T1000 (cell line): ENCODE data around the gene TIFAB.
"Not testable (repeated sequence)": the region's sequence is repeated elsewhere in the genome, so short reads cannot be mapped to it uniquely, and the experiment has no call there.

Source experiments
- DNase-seq: peaks from one replicate; lab custom pipeline; 2025; ENCODE audit warnings: mixed read lengths; lab: John Stamatoyannopoulos, UW

TIFAB gene, protein sequence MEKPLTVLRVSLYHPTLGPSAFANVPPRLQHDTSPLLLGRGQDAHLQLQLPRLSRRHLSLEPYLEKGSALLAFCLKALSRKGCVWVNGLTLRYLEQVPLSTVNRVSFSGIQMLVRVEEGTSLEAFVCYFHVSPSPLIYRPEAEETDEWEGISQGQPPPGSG

DNA sequence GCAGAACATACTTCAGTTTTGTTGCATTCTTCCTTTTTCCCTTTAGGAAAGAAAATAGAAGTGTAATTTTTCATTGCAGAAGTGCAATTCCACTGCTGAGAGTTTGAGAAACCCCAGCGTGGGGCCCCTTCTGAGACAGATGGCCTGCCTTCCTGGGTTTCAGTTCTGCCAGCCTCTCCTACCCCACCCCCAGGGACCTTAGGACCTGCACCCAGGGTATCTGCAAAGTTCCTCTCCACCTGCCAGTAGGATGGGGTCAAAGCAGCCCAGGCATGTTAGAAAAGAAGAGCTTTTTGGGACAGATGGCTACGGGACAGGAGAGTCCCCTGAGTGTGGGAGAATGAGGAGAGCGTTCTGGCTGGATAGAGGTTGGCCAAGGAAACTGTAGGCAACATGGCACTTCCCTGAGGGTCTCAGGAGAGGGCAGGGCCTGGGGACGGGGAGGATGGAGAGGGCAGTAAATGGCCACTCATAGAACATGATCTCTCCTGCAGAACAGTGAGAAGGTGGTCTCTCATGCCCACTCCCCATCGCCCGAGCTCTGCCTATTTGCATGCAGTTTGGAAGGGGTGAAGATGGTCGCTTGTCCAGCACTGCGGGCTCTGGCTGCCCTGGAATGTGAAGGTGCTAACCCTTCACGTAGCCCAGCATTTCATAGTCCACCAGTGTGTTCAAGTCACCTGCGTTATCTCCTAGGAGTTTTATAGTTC, at the start of gene TIFAB:
Gene TIFAB (minus strand): TSS at position 31 of the 710 bp plus-strand sequence. CDS start 2,412 bp downstream, outside the sequence.
- no peak for DNase-seq

DNA sequence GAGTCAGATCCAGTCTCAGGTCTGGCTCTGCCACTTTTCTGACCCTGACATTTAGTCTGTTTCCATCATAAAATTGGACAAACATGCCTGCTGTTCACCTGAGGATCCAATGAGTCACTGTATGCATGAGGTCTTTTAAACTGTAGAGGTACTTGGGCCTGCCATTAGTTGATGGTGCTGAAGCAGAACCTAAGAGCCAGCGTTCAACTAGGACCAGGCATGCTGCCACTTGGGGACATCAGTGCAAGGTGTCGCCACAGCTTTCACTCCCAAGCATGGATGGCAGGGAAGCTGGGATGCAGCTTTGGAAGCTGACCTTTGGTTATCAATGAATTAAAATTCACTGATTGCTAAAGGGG, 46.5 kb upstream of the TIFAB start:
- no peak for DNase-seq

DNA sequence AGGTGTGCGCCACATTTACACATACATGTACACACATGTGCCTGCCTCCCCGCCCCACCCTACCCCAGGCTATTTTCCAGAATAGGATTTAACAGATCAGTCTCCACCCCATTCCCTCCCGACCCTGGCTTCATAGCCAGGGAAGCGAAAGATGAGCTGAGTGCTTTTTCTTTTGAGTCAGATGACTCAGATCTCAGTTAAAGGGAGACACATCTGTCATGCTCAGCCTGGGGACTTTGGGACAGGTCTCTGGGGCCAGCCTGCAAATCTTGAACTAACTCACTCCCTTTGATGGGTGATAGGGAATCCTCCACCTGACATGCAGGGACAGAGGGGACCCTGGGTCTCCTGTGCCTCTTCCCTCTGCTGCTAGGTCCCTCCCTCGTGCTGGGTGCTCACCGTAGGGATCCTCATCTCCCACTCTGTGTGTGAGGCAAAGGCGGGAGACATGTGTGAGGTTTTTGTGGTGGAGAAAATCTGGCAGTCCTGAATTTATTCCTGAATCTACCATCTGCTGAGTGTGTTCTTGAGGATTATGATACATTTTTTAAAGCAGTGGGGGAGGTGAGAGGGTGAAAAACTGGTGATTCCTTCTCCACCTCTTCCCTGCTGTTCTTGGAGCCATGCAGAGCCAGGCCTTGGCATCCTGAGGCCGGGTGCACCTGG, 46.0 kb upstream of the TIFAB start:
- no peak for DNase-seq

DNA sequence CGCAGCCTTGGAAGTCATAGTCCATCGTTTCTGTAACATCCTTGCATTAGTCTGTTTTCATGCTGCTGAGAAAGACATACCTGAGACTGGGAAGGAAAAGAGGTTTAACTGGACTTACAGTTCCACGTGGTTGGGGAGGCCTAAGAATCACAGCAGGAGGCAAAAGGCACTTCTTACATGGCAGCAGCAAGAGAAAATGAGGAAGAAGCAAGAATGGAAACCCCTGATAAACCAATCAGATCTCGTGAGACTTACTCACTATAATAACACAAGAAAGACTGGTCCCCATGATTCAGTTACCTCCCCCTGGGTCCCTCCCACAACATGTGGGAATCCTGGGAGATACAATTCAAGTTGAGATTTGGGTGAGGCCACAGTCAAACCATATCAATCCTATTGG, 43.4 kb upstream of the TIFAB start:
- not testable (repeated sequence) for DNase-seq

DNA sequence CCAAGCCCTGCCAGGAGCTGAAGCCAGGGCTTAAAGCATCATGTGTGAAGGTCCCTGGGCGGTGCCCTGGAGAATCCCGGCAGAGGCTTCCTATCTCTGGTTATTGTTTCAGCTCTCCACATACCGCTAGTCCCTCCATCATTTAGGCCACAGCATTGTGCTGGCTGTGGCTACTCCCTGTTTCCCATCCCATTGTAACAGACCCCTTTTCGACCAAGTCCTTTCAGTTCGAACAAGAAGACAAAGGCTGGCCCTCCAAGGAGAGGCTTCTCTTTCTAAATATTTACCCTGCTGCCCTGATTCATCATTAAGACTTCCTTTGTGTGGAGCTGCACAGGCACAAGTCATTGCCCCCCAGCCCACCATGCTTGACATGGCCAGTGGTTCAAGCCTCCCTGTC, 42.0 kb upstream of the TIFAB start:
- DNase-seq, result no peak

DNA sequence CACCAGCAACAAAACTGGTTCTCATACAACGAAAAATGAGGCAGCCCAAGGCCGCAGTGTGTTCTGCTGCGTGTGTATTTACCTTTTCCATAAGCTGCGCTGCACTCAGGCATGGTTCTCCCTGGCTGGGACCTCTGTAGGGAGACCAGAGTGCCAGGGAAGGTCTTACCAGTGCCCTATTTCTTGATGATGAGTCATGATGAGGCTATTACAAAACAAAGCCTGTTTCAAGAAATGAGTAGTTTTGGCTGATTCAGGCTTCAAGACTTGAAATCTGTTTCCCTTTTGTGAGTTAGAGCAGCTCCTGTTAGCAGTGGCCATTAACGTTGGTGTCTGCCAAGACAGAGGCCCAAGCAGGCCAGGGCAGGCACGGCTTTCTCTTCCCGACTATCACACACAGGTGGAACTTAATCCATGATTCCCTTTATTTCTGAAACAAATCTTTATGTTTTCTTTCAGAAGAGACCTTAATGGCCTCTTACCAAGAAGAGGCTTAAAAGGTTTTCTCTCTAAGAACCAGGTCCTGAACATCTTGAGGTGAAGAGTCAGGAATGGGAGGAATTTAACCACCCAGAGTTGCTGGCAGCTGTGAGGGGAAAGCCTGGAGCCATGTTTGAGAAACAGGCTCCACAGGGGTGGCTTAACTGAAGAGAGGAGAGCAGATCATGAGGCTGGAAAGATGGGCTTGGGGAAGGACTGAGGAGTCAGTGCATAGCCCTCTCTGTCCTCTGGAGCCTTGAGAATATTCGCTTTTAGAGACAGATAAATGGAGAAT, 41.4 kb upstream of the TIFAB start:
- DNase-seq, result peak; percentile 10

DNA sequence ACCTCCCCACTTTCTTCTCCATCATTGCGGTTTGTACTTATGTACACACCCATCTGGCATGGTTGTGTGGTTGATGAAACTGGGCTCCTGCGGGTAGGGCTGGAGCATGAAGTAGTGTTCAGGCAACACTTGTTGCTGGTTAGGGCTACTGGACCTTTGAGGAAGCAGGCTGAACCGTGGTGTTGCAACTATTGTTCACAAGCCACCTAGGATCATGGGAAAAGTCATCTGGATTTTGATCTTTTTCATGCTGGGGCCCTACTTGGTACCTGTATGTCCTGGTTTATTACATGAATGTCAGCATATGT, 40.1 kb upstream of the TIFAB start:
- DNase-seq, result no peak

DNA sequence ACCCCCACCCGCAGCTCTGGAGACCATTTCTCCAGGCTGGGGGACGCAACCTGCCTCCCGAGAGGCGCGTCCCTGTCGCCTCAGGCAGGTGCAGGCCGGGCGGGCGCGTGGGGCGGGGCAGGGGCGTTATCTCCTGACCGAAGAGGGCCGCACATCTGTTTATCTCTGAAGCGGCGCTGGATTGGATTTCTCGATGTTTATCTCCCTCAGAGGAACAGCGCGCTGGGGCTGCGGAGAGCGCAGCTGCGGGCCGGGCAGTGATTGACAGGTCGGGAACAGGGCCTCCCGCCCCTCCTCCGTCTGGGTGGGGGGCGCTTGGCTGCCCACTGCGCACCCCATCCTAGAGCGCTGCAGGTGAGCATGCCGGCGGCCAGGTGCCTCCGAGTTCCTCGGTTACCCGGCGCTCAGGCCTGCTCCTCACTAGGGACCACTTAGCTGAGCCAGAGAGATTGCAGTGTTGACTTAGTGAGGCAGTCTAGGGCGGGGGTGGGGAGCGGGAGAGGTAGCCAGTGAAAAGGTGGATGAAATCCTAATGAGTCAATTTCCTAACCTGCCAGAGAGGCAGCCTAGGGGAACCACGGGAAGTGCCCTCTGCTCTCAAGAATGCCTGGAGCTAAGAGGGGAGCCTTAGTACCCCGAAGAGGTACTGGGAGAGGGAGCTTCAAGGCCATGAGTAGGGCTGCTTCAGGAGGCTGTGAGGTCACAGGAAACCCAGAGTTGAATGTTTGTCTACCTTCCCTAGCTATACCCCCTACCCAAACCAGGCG, 39.6 kb upstream of the TIFAB start:
- DNase-seq, result no peak

DNA sequence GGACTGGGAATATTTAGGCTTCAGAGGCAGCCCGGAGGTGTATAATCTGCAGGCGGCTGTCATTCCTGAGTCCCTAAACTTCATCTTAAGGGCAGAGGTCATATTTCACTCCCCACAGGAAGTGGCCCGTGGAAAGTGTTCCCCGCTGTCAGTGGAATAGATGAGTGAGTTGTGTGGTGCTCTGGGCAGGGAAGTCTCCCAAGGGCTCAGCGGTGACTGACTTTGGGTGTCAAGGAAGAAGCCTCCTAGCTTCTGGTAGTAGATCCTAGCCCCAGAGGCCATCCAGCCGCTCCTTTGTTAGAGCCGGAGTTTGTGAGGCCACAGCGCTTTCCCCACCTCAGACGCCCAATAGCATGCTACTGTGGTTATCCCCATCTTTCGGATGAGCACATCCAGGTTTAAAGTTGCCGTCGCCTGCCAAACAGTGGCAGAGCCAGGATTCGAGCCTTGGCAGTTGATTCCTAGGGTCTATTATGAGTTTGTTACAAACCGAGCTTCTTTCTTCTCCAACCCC, 38.9 kb upstream of the TIFAB start:
- DNase-seq, result no peak

DNA sequence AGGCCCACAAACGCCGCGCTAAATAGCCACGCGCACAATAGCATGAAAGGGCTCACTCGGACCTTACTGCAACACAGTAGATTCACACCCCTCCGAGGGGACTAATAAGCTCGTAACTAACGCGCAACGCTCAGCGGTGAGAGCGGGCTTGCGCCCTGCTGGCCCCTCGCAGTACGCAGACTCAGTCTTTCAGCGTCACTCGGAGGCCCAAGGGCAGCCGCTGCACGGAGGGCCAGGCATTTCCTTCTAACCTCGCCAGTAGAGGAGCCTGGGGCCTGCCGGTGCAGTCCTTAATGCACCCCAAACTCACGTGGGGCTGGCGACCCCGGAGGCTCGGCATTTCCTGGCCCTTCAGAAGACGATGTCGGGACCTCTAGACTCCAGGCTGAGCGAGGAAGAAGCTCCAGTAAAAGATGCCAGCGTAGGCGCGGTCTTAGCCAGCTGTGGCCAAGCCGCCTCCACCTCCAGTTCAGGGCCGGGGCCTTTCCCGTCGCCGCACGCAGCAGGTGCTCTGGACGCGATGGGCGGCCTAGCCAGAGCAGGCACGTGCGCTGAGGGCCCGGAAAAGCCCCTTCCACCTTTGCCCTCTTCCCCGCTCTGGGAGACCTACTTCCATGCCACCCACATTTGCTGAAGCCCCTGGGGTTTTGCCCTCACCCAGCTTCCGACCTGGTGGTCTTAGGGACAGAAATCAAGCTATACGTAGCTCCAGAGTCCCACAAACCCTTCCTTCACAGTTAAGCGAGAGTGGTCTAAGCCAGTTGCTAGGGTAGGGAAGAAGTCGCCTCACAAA, 38.3 kb upstream of the TIFAB start:
- DNase-seq, result no peak

DNA sequence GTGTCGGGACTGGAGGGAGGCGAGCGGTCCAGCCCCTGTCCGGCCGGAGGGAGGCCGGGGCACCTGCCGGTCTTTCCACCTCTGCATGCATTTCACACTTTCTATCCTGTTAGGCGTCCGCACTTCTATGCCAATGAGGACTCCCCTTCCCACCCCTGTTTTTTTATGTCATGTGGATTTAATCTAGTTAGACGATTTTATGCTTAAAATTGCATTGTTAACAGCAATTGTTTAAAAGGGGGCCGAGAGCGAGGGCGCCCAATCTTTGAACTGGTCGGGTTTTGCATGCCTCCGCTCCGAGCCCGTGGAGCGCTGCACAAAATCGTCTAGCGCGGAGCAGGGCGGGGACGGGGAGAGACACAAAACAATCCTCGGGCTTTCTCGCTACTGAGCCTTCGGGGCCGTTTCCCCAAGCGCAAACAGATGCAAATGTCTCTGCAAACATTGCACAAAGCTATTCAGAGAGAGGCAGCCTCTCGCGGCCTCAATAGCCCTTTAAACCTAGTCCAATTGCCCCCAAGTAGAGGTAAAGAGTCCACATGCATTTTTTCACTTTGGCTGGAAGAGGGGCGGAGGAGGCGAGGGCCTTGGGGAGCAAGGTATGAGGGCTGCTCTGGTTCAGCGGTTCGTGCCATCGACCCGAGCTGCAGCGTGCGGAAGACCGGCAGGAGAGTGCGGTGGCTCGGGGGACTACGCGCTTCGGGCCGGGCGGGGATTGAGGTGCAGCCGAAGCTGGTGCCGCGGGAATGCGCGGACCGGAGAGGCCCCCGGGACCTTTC, 37.5 kb upstream of the TIFAB start:
- no peak for DNase-seq

DNA sequence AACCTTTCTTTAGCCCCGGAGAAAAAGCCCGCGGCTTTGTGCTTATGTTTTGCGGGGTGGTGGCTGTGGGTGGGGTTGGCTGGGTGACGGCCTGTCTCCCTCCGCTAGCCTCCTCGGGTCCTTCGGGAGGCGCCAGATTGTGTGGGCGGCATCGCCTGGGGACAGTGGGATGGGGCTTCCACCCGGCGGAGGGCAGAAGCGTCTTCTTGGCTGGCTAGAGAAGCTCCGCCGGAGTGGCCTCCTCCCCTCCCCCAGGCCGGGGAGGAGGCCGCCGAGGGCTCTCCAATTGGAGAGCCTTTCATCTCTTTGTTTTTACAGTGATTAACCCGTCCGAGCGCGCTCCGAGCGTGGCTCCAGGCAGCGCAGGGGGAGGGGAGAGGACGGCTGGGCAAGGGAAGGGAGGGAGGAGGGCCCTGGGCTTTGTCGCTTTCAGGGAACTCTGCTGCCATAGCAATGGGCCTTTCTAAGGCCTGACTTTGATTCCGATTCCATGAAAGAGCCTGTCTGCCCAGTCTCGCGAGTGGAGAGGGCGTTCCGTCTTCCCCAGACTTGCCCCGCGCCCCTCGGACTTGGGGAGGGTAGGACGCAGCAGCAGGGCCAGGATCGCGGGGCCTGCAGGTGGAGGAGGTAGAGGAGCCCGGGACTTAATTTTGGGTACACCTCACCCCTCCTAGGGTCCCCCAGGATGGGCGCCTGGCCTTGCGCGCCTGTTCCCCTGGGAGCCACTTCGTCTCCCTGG, 36.7 kb upstream of the TIFAB start:
- DNase-seq, result peak; percentile 80

DNA sequence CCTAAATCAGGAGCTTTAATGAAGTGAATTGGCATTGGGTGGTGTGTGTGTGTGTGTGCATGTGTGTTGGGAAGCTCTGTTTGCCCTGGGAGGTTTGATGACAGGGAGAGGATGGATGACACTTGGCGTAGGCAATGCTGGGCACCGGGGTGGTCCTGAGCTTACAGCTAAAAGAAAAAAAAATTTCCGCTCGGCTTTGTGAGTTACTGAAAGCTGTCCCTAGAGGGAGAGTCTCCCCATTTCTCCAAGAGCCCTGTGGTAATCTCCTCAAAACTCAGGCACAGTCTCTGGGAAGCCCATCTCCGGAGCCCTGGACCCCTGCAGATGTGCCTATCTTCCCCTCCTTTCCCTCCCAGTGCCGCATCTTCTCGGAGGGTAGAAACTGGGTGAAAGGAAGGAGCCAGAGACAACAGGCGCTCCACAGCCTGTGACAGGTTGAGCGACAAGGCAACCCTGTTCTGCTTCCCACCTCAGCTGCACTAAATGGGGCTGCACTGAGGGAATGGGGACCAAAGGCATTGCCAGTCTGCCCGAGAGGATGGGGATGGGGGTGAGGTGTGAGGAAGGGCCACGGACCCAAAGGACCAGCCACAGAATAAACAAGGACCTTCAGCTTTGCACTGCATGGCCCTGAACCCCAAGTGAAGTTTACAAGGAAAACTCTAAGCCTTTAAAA, 35.8 kb upstream of the TIFAB start:
- DNase-seq, result no peak

DNA sequence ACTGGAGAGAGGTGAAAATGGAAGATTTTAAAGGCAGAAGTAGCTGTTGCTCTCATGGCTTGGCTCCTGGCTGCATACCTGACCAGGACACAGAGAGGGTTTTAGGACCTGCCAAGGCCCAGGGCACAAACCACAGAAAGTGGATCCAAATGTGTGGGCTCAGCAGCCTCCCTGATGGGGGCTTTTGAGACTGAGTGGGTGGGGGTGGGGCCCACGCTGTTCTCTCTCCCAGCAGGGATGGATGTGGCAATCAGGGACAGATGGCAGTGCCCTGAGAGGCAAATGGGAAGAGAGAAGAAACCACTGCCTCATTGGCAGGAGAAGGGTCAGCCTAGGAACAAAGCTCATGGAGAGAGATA, 34.9 kb upstream of the TIFAB start:
- DNase-seq, result no peak

DNA sequence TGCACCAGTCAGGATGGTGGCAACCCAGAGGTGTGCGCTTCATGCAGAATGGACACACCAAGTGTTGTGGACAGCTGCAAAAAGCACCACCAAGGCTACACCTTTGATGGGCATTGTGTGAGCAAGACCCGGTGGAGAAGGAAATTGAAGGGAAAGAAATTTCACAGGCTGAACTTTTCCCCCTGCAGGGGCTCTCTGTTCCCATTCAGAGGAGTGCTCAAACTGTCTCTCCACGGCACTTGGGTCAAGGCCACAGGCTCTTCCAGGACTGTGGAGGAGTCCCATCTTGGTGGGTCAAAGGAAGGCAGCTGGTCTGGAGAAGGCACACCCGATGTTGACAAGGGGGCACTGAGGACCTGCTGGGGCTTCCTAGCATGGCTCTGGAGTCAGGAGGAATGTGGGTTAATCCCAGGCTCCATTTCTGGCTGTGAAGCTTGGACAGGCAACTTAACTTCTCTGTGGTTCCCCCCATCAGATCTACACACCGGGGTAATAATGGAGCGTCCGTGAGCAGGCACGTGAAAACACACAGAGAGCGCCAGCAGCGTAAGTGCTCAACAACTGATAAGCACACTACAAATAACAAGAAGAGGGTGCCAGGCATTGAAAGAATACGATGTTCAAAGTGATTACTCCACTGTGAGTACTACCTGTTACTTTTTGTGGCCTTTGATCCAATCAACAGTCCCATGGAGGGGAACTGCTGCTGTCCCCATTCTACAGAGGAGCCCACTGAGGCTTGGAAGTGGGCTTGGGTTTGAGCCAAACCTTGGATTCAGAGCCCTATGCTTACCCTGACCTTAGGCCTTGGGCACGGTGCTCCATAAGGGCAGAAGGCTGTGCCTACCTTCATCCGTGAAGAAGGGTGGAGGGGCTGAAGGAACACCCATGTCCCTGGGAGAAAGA, 34.2 kb upstream of the TIFAB start:
- no peak for DNase-seq

DNA sequence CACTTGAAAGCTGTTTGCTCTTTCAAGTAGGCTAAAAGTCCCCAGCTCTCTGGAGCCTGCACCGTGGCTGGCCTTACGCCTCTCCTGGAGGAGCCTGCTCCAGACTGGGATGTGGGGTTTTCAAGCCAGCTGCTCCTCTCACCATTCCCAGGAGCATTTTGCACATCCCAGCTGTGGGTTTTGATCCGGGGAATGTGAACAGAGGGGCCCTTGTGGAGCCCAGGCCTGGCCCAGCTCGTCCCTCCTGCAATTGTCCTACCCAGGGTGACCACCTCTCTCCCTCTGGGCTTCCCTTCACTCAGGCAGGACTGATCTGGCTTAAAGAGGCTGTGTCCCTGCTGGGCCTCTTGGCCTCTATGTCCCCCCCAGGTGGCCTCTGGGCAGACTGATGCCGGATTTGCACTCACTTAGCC, 32.5 kb upstream of the TIFAB start:
- DNase-seq, result no peak

DNA sequence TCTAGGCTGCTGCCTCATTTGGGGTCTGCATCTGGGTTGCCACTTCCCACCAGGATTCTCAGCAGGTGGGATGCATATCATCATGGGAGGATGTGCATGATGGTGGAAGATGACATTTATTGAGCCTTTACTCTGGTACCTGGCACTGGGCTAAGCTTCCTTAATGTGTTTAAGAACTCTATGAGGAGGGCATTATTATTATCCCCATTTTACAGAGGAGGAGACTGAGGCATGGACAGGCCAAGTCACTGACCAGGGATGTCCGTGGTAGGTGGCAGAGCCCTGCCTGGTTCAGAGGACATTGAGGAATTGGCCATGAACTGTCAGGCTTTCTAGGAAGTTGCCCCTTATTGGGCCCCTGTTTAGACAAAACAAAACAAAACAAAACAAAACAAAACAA, 31.1 kb upstream of the TIFAB start:
- no peak for DNase-seq

DNA sequence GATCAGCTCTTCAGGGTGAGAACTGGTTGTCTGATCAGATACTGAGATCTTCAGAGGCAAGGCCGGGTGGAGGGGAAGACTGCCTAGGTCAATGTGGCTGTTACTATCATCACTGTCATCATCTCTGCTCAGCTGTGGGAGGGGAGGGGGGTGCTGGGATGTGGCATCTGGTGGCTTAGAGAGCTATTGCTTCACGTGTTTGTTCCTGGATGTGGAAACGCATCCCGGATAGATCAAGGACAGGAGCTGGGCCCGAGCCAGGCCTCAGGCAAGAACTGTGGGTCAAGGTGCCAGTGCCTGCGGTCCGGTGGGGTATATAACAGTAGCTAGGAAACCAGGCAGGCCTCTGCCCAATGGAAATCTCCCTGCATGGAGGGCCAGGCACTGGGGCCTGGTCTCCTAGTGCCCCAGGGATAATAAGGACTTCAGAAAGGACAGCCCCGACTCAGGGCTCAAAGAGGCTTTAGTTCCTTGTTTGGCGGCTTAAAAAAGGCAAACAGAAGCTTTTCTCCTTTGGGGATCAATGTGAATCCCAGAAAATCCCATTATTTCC, 30.3 kb upstream of the TIFAB start:
- DNase-seq, result no peak
